HG02885 (cell line): ENCODE results near the gene GOLGA8M.
"Not testable (repeated sequence)": the region's sequence is repeated elsewhere in the genome, so short reads cannot be mapped to it uniquely, and the experiment has no call there.

Experiments
- ATAC-seq: cut with Tn5 transposase; IDR thresholded peaks from one replicate; pipeline ENCODE4 v1.9.1; 2021; ENCODE audit warnings: mild to moderate bottlenecking; ENCODE audit not compliant: unreplicated experiment, poor library complexity

GOLGA8M gene

GRCh38 chr15:28664575-28664974 lies 47.6 kb downstream of the GOLGA8M start:
- ATAC-seq = not testable (repeated sequence)

DNA sequence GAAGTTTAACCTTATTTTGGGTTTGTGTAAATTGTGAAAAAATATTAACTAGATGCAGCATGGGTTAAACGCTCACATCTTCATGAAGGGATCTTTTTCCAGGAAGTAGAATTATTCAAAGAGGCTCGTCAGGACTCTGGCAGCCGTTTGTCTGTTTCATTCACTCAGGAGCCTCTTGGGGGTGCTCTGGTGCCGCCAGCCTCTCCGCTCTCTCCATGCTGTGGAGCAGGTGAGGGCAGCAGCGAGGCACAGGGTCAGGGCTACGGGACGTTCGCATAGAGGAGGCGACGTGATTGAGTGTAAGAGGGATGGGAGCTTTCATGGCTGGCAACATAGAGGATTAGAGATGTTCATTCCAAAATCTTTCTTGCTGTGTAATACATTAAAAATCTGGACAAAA lies 48.5 kb downstream of the GOLGA8M start:
- ATAC-seq = not testable (repeated sequence)

- ATAC-seq = not testable (repeated sequence)
These were observed 51.5 kb downstream of the GOLGA8M start for GRCh38 chr15:28660750-28661149.

GRCh38 chr15:28656018-28656360 lies 56.2 kb downstream of the GOLGA8M start:
- not testable (repeated sequence) for ATAC-seq

- ATAC-seq = not testable (repeated sequence)
These were observed 56.7 kb downstream of the GOLGA8M start for GRCh38 chr15:28655329-28656017.

DNA sequence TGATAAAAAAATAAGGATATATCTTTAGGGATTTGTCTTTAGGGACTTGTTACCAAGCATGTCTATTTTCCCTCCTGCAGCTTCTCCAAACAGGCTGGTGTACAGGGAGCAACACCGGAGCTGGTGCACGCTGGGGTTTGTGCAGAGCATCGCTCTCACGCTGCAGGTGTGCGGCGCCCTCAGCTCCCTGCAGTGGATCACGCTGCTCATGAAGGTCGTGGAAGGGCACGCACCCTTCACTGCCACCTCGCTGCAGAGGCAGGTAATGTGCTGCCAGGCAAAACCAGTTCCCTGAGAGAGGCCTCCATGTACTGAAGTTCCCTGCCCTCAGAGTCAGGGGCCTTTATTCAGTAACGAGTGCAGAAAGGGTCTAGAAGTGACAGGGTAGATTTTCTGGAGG lies 58.0 kb downstream of the GOLGA8M start:
- ATAC-seq = not testable (repeated sequence)

DNA sequence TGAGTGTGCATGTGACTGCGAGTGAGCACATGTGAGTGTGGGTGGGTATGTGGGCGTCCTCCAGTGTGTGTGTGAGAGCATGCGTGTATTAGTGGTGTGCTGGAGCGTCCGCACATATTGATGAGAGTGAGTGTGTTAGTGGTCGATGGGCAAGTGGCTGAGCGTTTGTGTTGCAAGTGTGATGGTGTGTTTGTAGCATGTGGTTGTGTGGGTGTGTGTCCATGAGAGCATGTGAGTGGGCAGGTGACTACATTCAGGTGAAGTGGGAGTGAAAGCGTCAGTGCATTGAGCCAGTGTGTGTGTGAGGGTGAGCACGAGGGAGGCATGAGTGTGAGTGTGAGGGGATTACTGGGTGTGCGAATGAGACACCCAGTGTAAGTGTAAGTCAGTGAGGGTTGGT lies 59.7 kb downstream of the GOLGA8M start:
- ATAC-seq = not testable (repeated sequence)
